ENCODE measurements around the gene AP5Z1.

AP5Z1 gene

GRCh38 chr7:4817178-4817901 lies 41.9 kb downstream of the AP5Z1 start:
- H3K27ac ChIP-seq (ENCODE audit: low read depth, low read length) = no peak overlapping the region
- H3K36me3 ChIP-seq (ENCODE audit: control insufficient read depth, insufficient read depth, low read length) = no peaks in the 10 kb centered on the region
- peaks cover 2% of the 10 kb centered on the region for H3K27me3 ChIP-seq (ENCODE audit: control insufficient read depth, insufficient read depth, low read length)
- H3K4me1 ChIP-seq (ENCODE audit: control insufficient read depth, insufficient read depth, low read length) = no peaks in the 10 kb centered on the region
- no peak overlapping the region for H3K9ac ChIP-seq (ENCODE audit: low read length)
- H3K4me3 ChIP-seq (ENCODE audit: low read length) = no peak overlapping the region

GRCh38 chr7:4818000-4818794 lies 42.8 kb downstream of the AP5Z1 start:
- no peaks in the 10 kb centered on the region for H3K36me3 ChIP-seq (ENCODE audit: control insufficient read depth, insufficient read depth, low read length)
- H3K27me3 ChIP-seq (ENCODE audit: control insufficient read depth, insufficient read depth, low read length) = no peaks in the 10 kb centered on the region
- no peak overlapping the region for H3K27ac ChIP-seq (ENCODE audit: low read depth, low read length)
- no peak overlapping the region for H3K4me3 ChIP-seq (ENCODE audit: low read length)
- no peaks in the 10 kb centered on the region for H3K4me1 ChIP-seq (ENCODE audit: control insufficient read depth, insufficient read depth, low read length)
- H3K9ac ChIP-seq (ENCODE audit: low read length) = no peak overlapping the region

- H3K27me3 ChIP-seq (ENCODE audit: control insufficient read depth, insufficient read depth, low read length) = no peaks in the 10 kb centered on the region
- no peak overlapping the region for H3K9ac ChIP-seq (ENCODE audit: low read length)
- no peaks in the 10 kb centered on the region for H3K4me1 ChIP-seq (ENCODE audit: control insufficient read depth, insufficient read depth, low read length)
- no peaks in the 10 kb centered on the region for H3K36me3 ChIP-seq (ENCODE audit: control insufficient read depth, insufficient read depth, low read length)
- no peak overlapping the region for H3K4me3 ChIP-seq (ENCODE audit: low read length)
- no peak overlapping the region for H3K27ac ChIP-seq (ENCODE audit: low read depth, low read length)
Observed at GRCh38 chr7:4819560-4820404, 44.4 kb downstream of the AP5Z1 start.

- H3K4me1 ChIP-seq (ENCODE audit: control insufficient read depth, insufficient read depth, low read length) = no peaks in the 10 kb centered on the region
- no peaks in the 10 kb centered on the region for H3K36me3 ChIP-seq (ENCODE audit: control insufficient read depth, insufficient read depth, low read length)
- H3K27me3 ChIP-seq (ENCODE audit: control insufficient read depth, insufficient read depth, low read length) = no peaks in the 10 kb centered on the region
- no peak overlapping the region for H3K9ac ChIP-seq (ENCODE audit: low read length)
- H3K27ac ChIP-seq (ENCODE audit: low read depth, low read length) = no peak overlapping the region
- H3K4me3 ChIP-seq (ENCODE audit: low read length) = no peak overlapping the region
Observed at GRCh38 chr7:4820405-4820966, 45.1 kb downstream of the AP5Z1 start.

- Histone ChIP-seq H3K36me3 (ENCODE audit: control insufficient read depth, insufficient read depth, low read length) (no peaks in the 10 kb centered on the region), H3K4me3 (ENCODE audit: low read length) (no peak overlapping the region), H3K4me1 (ENCODE audit: control insufficient read depth, insufficient read depth, low read length) (no peaks in the 10 kb centered on the region), H3K27me3 (ENCODE audit: control insufficient read depth, insufficient read depth, low read length) (no peaks in the 10 kb centered on the region), H3K27ac (ENCODE audit: low read depth, low read length) (no peak overlapping the region), H3K9ac (ENCODE audit: low read length) (no peak overlapping the region)
Observed at GRCh38 chr7:4820967-4821471, 45.6 kb downstream of the AP5Z1 start.

- Histone ChIP-seq H3K27me3 (ENCODE audit: control insufficient read depth, insufficient read depth, low read length) (no peaks in the 10 kb centered on the region), H3K9ac (ENCODE audit: low read length) (no peak overlapping the region), H3K36me3 (ENCODE audit: control insufficient read depth, insufficient read depth, low read length) (no peaks in the 10 kb centered on the region), H3K4me1 (ENCODE audit: control insufficient read depth, insufficient read depth, low read length) (no peaks in the 10 kb centered on the region), H3K27ac (ENCODE audit: low read depth, low read length) (no peak overlapping the region), H3K4me3 (ENCODE audit: low read length) (no peak overlapping the region)
Observed at GRCh38 chr7:4822677-4823076, 47.3 kb downstream of the AP5Z1 start.

GRCh38 chr7:4823441-4824119 lies 48.2 kb downstream of the AP5Z1 start:
- Histone ChIP-seq H3K27me3 (ENCODE audit: control insufficient read depth, insufficient read depth, low read length) (no peaks in the 10 kb centered on the region), H3K9ac (ENCODE audit: low read length) (no peak overlapping the region), H3K36me3 (ENCODE audit: control insufficient read depth, insufficient read depth, low read length) (no peaks in the 10 kb centered on the region), H3K27ac (ENCODE audit: low read depth, low read length) (no peak overlapping the region), H3K4me1 (ENCODE audit: control insufficient read depth, insufficient read depth, low read length) (no peaks in the 10 kb centered on the region), H3K4me3 (ENCODE audit: low read length) (no peak overlapping the region)

GRCh38 chr7:4824120-4824775 lies 48.8 kb downstream of the AP5Z1 start:
- Histone ChIP-seq H3K36me3 (ENCODE audit: control insufficient read depth, insufficient read depth, low read length) (no peaks in the 10 kb centered on the region), H3K27ac (ENCODE audit: low read depth, low read length) (no peak overlapping the region), H3K27me3 (ENCODE audit: control insufficient read depth, insufficient read depth, low read length) (no peaks in the 10 kb centered on the region), H3K4me3 (ENCODE audit: low read length) (no peak overlapping the region), H3K9ac (ENCODE audit: low read length) (no peak overlapping the region), H3K4me1 (ENCODE audit: control insufficient read depth, insufficient read depth, low read length) (no peaks in the 10 kb centered on the region)

- Histone ChIP-seq H3K4me1 (ENCODE audit: control insufficient read depth, insufficient read depth, low read length) (no peaks in the 10 kb centered on the region), H3K36me3 (ENCODE audit: control insufficient read depth, insufficient read depth, low read length) (no peaks in the 10 kb centered on the region), H3K4me3 (ENCODE audit: low read length) (no peak overlapping the region), H3K9ac (ENCODE audit: low read length) (no peak overlapping the region), H3K27ac (ENCODE audit: low read depth, low read length) (no peak overlapping the region), H3K27me3 (ENCODE audit: control insufficient read depth, insufficient read depth, low read length) (no peaks in the 10 kb centered on the region)
Observed at GRCh38 chr7:4825081-4825480, 49.7 kb downstream of the AP5Z1 start.

- Histone ChIP-seq H3K4me1 (ENCODE audit: control insufficient read depth, insufficient read depth, low read length) (no peaks in the 10 kb centered on the region), H3K4me3 (ENCODE audit: low read length) (no peak overlapping the region), H3K36me3 (ENCODE audit: control insufficient read depth, insufficient read depth, low read length) (no peaks in the 10 kb centered on the region), H3K27me3 (ENCODE audit: control insufficient read depth, insufficient read depth, low read length) (no peaks in the 10 kb centered on the region), H3K9ac (ENCODE audit: low read length) (no peak overlapping the region), H3K27ac (ENCODE audit: low read depth, low read length) (no peak overlapping the region)
Observed at GRCh38 chr7:4828720-4829383, 53.4 kb downstream of the AP5Z1 start.

- no peak overlapping the region for H3K27ac ChIP-seq (ENCODE audit: low read depth, low read length)
Observed at GRCh38 chr7:4830176-4830575, 54.8 kb downstream of the AP5Z1 start.

More at GRCh38 chr7:4830176-4830575, 54.8 kb downstream of the AP5Z1 start:
- no peaks in the 10 kb centered on the region for H3K36me3 ChIP-seq (ENCODE audit: control insufficient read depth, insufficient read depth, low read length)
- H3K4me1 ChIP-seq (ENCODE audit: control insufficient read depth, insufficient read depth, low read length) = no peaks in the 10 kb centered on the region
- H3K4me3 ChIP-seq (ENCODE audit: low read length) = no peak overlapping the region
- no peaks in the 10 kb centered on the region for H3K27me3 ChIP-seq (ENCODE audit: control insufficient read depth, insufficient read depth, low read length)
- no peak overlapping the region for H3K9ac ChIP-seq (ENCODE audit: low read length)
